Measurements from ENCODE around the gene FBL. TPM values are rescaled to one million over a fixed set of nuclear protein-coding genes. Genes with fewer than 3 reads are reported as not detected.

The FBL gene
- total RNA-seq, 4 donors from 2014 or later: 40.4 to 79.4 (median 67.0) TPM

- in situ Hi-C loops (cut with MboI; ENCODE audit: low sequenced_read_pairs in 4 of 4): loop anchor here in 2 of 4 donors (5.0 to 25.0 kb wide), 2 partner anchors 167 to 177 kb away; partner anchors contain the start of gene PSMC4 (in 2 of the 2)
- TF ChIP-seq CTCF (IDR thresholded peaks at IDR 0.05 in 4 of 5, conservative IDR thresholded peaks at IDR 0.05 in 1 of 5): no peak
- no peak for TF ChIP-seq POLR2A (IDR thresholded peaks at IDR 0.05)
Observed at GRCh38 chr19:39795001-39795400, 51.2 kb downstream of the FBL start.

GRCh38 chr19:39792999-39793546, 53.1 kb downstream of the FBL start:
- in situ Hi-C loops (cut with MboI; ENCODE audit: low sequenced_read_pairs in 4 of 4): loop anchor here (5.0 to 25.0 kb wide), 2 partner anchors 49 to 169 kb away; partner anchors contain the start of gene PSMC4 (in 1 of the 4)
- no peaks in the 10 kb centered on the region for H3K27me3 ChIP-seq
- ATAC-seq: peak; percentile 95 to 98

More at GRCh38 chr19:39795001-39795400, 51.2 kb downstream of the FBL start:
- no peaks in the 10 kb centered on the region for H3K27me3 ChIP-seq
- H3K4me3 ChIP-seq: no peak overlapping the region
- H3K4me1 ChIP-seq: no peaks in the 10 kb centered on the region
- no peak for ATAC-seq
- no peak for DNase-seq
- no peaks in the 10 kb centered on the region for H3K36me3 ChIP-seq
- intact Hi-C loops (cut with DNase I; ENCODE audit: low total_unique reads): no loop called here
- no peaks in the 10 kb centered on the region for H3K9me3 ChIP-seq
- no peak overlapping the region for H3K27ac ChIP-seq

GRCh38 chr19:39788244-39788643, 57.9 kb downstream of the FBL start:
- no peak for ATAC-seq
- H3K27ac ChIP-seq: no peak overlapping the region
- H3K36me3 ChIP-seq: no peaks in the 10 kb centered on the region
- no peak for DNase-seq
- in situ Hi-C loops (cut with MboI; ENCODE audit: low sequenced_read_pairs in 4 of 4): loop anchor here in 2 of 4 donors (10.0 to 25.0 kb wide), 2 partner anchors 174 to 177 kb away; partner anchors contain the start of gene PSMC4 (in 1 of the 2)
- peaks cover 0 to 3% (median 0%) of the 10 kb centered on the region in 3 donors for H3K9me3 ChIP-seq
- no peak overlapping the region for H3K4me3 ChIP-seq
- intact Hi-C loops (cut with DNase I; ENCODE audit: low total_unique reads): no loop called here
- H3K4me1 ChIP-seq: no peaks in the 10 kb centered on the region
- H3K27me3 ChIP-seq: peaks cover 0 to 6% (median 0%) of the 10 kb centered on the region in 3 donors
- TF ChIP-seq POLR2A (IDR thresholded peaks at IDR 0.05) (no peak), CTCF (IDR thresholded peaks at IDR 0.05 in 4 of 5, conservative IDR thresholded peaks at IDR 0.05 in 1 of 5) (no peak)

More at GRCh38 chr19:39792999-39793546, 53.1 kb downstream of the FBL start:
- Histone ChIP-seq H3K9me3 (peaks cover 0 to 3% (median 0%) of the 10 kb centered on the region in 3 donors), H3K36me3 (no peaks in the 10 kb centered on the region), H3K27ac (peak overlapping the region; percentile 25 to 69 (median 56)), H3K4me1 (no peaks in the 10 kb centered on the region), H3K4me3 (peak overlapping the region; percentile 50 to 76 (median 63))
- DNase-seq: peak; percentile 35 to 72
- peak; percentile 93 to 96 (median 95) for TF ChIP-seq CTCF (IDR thresholded peaks at IDR 0.05 in 4 of 5, conservative IDR thresholded peaks at IDR 0.05 in 1 of 5)
- no peak for TF ChIP-seq POLR2A (IDR thresholded peaks at IDR 0.05)
- intact Hi-C loops (cut with DNase I; ENCODE audit: low total_unique reads): loop anchor here (1.0 kb wide), 3 partner anchors 49 to 177 kb away; partner anchors contain the start of gene FBL

Small RNAs within 50 kb of the gene (microRNA-seq; reads per million reads assigned to microRNA genes)
- 0 reads per million in 2 donors for gene MIR6719 (ENCODE audit: borderline replicate concordance in 2 of 2)

Other genes with a start within 250 kb of the FBL start
- gene LGALS13, start 243.9 kb downstream of the FBL start, total RNA-seq: not detected
- not detected for gene LGALS16, start 190.5 kb downstream of the FBL start, total RNA-seq
- not detected for gene LGALS14, start 141.9 kb downstream of the FBL start, total RNA-seq
- gene CLC, start 108.3 kb downstream of the FBL start, total RNA-seq: not detected
- gene LEUTX, start 67.5 kb downstream of the FBL start, total RNA-seq: not detected
- 10 to 100 TPM; 39.6 to 68.7 (median 61.8) TPM for gene DYRK1B, start 12.2 kb downstream of the FBL start, total RNA-seq
- 10 to 100 TPM in 1 of 4 donors, 1 to 10 TPM in 3; 2.2 to 11.2 (median 7.2) TPM for gene FCGBP, start 88.3 kb upstream of the FBL start, total RNA-seq
- gene PSMC4, start 124.8 kb upstream of the FBL start, total RNA-seq: 100 to 1,000 TPM; 165 to 238 (median 219) TPM
- gene ZNF546, start 150.7 kb upstream of the FBL start, total RNA-seq: 1 to 10 TPM; 3.2 to 6.9 (median 4.2) TPM
- gene ZNF780B, start 209.9 kb upstream of the FBL start, total RNA-seq: 1 to 10 TPM; 2.5 to 5.3 (median 4.3) TPM
- gene ZNF780A, start 244.6 kb upstream of the FBL start, total RNA-seq: 1 to 10 TPM; 1.0 to 8.0 (median 5.4) TPM